Stimulated activated CD4-positive, alpha-beta T cell treated with anti-CD3 and anti-CD28 coated beads, Interleukin-4, amount 100 ng/mL, for 48 hours (primary cell): ENCODE results near the gene ACSS1.

ENCODE experiments used
- DNase-seq, 2 donors: peaks; one replicate each; pipeline ENCODE4 v3.0.0-alpha.2; 2020; ENCODE audit warnings: low read depth in 2 of 2

Gene ACSS1

DNA sequence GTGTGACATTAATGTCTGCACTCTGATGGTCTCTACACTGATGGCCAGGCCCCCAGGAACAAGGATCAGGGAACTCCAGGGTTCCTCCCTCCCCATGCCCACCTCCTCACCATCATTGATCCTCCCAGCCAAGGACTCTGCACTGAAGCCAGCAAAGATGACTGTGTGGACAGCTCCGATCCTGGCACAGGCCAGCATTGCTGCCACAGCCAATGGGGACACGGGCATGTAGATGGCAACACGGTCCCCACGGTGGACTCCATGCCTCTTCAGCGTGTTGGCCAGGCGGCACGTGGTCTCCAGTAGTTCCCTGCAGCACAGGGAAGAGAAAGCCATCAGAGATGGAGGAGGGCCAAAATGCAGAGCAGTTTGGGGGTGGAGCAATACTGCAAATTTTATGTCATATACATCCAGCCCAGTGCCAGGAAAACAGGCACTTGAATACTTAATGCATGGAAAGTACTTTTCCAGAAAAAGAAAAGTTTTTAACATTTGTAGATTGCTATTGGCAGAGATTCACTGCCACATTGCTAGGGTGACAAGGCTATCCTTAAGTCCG, 27.2 kb downstream of the ACSS1 start:
- DNase-seq, result no peak

DNA sequence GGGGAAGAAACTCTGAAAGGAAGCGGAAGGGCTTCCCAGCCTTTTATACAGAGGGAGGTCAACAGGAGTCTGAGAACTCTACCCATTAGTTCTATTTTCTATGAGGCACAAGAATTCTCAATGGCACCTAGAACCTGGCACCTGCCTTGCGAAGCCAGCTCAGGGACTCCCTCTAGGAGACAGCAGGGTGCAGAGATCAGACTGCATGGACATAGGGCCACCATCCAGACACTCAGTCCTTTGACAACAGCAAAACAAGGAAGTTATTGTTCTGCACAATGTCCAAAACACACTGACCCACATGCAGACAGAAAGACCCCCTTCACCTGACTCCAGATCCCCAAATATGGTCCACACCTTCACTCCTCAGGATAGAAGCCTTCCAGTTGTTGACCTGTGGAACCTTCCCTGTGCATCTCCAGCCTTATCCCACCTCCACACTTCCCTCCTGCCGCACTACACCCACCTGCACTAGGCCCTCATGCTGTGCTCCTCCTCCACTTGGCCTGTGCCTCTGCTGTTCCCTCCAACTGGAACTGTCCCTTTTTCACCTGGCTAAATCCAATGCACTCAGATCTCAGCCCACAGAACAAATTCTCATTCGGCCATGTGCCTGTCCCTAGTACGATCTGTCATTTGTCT, 27.8 kb downstream of the ACSS1 start:
- no peak for DNase-seq

DNA sequence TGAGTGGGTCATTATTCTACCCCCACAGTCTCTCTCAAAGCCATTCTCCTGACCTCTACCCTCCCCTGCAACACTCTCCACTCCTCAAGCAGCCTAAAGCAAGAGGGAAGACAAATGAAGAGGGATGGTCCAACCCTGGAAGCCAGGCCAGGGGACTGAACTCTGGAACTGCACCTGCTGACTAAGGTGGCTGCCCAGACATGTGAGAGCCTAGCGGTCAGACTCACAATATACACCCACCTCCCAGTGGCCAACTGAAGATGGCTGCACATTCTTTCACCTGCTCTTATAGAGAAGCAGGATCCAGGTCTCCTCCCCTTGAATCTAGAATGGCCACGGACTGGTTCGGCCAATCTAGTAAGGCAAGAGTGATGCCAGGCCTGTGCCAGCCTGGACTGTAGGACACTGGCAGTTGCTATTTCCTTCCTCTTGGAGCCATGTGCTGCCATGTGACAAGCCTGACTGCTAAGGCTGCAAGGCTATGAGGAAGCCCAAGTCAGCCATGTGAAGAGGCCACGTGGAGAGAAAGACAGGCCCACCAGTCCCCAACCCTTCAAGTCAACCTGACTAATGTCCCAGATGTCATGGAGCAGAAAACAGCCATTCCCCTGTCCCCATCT, 31.8 kb downstream of the ACSS1 start:
- no peak for DNase-seq

DNA sequence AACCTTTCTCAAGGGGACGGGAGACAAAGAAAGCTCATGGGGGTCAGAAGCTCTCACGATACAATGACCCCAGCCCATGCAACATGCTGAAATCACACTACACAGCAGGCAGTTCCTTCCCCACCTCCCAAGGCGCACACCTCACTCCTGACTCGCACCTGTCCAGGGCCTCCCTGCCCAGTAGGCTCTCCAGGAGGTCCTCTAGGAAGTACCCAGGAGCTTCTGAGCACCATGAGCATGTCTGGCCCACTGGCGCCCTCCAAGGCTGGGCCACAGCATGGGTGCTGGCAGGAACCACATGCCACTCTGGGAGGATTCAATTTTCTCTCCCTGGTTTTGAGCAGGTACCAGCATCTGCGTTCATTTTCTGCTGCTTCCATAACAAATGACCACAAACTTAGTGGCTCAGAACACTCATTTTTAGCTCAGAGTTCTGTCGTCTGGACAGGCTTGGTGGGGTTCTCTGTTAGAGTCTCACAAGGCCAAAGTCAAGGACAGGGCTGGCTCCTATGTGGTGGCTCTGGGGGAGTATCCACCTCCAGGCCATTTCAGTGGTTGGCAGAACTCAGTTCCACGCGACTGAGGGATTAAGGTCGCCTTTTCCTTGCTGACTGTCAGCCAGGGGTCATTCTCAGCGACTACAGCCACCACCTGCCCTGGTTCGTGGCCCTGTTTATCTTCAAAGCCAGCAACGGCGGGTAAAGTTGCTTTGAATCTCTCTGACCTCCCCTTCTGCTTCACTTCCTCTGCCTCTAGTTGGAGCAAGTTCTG, 32.7 kb downstream of the ACSS1 start:
- no peak for DNase-seq

DNA sequence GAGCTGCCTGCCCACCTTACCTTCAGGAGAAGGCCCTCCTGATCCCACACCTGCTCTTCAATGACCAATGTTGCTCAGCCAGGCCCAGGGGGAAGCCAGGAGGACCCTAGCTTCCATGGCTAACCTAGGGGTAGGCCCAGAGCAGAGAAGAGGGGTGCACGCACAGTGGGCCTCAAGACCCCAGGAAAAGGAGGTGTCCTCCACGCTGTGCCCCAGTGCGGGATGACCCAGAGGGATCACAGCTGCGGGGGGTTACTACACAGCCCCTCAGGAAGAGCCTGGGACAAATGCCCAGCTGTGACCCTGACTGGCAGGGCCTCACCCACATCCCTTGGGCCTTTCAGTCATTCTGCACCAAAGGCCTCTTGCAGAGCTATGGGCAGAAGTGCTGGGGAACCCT, 33.8 kb downstream of the ACSS1 start:
- no peak for DNase-seq

DNA sequence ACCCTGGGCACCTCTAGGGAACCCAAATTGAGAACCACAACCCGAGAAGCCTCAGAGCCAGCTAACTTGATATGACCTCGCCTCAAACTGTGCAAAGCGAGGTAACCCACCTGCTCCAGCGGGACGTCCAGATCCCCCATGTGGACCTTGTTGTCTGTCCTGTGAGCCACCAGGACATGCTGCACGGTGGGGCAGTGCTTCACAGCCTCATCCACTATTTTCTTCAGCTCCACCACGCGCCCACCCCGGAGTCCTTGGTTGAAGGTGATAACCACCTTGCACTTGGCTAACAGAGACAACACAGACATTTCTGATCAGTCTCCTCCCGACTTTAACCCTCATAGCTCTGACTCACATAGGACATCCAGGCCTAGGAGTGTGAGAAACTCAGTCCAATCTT, 34.6 kb downstream of the ACSS1 start:
- no peak for DNase-seq

DNA sequence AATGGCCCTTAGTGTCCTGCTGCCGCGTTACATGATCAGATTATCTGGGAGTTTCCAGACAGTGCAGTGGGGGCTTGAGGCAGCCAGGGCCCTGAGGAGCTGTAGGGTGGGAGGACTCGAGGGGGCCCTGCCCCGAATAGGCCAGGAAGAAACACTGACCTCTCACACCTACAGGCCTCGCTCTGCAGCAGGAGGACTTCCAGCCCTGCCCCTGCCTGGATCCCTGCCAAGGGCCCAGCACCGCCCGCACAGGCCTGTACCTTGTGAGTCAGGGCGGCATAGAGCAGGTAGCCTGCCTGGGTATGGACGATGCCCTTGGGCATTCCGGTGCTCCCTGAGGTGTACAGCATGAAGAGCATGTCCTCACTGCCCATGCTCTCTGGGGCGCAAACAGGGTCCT, 35.3 kb downstream of the ACSS1 start:
- no peak for DNase-seq

DNA sequence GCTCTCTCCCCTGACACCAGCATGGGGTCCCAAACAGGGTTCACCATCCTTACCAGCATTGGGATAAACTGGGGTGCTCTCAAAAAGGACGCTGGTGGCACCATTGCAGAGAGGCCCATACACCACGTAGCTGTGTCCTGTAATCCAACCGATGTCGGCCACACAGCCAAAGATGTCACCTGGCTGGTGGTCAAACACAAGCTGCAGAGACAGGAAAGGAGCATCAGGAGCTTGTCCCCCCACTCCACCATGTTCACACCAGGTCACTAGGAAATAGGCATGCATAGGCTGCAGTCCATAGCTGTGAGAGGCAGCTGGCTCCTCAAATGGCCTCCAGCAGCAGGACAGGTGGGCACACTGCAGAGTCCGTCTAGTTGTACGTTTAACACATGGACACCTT, 36.6 kb downstream of the ACSS1 start:
- no peak for DNase-seq

DNA sequence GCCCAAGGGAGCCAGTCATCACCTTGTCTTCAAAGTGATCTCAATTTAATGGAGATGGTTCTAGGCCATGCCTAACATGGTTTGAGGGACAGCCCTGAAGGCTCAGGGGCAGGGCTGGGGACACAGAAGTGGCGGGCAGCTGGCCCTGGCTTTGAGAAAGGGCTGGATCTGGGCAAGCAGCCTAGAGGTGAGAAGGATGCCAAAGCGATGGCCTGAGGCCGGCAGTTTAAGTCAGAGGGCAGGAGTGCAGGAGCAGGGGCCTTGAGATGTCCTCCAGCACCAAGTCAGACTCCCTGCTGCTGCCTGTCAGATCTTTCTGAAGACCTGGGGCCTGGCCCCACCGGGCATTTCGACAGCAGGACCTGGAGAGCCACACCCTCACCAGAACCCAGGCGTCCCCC, 37.0 kb downstream of the ACSS1 start:
- DNase-seq, result no peak

DNA sequence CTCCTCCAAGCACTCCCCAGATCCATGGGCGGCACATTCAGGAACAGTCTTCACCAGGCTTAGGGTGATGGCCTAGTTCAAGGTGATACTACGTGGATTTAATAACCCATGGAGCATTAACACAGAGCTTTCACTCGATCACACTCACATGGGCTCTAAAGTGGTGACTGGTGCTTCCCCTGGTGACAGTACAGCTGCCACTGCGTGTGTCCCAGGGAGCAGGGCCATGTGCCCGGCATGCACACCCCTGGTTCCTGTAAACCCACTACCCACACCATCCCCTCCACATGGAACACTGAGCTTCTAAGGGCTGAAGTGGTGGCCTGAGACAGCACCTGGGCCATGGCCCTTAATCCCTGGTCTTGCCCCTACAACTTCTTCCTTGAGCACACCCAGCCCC, 37.6 kb downstream of the ACSS1 start:
- DNase-seq, result no peak

DNA sequence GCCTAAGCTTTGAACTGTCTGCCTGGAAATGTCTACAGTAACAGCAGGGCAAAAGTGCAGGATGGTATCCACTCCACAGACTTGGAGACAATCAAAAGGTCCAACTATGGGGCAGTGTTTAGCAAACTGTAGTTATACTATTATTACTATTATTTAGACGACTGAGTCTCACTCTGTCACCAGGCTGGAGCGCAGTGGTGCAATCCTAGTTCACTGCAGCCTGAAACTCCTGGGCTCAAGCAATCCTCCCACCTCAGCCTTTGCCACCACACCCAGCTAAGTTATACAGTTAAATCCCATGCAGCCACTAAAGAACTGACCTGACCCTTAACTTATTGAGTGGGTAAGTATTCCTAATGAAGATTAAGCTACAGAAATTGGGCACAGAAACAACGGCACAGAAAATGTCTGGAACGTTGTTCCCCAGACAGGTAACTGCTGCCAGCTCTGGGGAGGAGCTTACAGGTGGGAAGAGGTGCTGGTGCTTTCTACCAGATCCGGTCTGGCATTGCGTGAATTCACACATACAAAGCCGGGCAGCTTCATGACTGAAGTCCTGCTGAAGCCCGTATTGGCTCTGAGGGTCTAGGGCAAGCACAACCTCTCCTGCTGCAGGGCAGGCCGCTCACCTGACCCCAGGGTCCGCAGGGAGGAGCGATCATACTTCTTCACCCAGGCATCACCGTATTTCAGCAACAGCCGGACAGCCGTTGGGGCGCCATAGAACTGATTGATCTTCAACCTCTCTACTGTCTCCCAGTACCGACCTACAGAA, 38.4 kb downstream of the ACSS1 start:
- no peak for DNase-seq

DNA sequence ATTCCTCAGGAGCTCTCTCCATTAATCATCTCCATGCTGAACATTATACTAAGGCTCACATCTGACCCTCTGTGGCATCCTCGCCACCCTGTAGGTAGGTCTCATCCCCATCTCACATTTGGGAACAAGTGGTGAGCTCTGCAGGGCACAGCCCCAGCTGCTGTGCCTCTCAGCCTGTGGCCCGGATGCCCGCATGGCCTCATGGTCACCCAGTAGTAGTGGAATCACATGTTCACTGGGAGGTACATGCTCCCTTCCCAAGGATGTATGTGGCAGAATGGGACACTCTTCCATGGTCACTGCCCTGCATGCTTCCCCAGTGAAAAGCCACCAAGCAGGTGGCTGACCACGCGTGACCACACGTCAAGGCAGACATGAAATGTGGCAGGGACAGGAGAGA, 39.1 kb downstream of the ACSS1 start:
- DNase-seq, result no peak

DNA sequence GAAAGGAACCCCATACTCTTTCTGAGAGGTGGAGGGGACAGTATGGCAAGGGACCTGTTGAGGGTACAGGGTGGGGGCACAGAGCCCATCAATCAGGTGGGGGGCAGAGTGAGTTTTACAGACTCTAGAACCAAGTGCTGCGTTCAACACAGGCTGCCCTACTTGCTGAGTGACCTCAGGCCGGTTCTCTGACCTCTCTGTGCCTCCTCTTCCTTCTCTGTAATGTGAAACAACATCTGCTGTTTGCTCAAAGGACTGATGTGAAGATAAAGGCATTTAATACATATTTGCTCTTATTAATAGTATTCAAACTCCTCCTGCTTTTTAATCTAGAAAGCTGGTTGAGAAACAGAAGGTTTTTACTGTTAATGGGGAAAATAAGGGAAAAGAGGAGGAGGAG, 39.5 kb downstream of the ACSS1 start:
- no peak for DNase-seq

DNA sequence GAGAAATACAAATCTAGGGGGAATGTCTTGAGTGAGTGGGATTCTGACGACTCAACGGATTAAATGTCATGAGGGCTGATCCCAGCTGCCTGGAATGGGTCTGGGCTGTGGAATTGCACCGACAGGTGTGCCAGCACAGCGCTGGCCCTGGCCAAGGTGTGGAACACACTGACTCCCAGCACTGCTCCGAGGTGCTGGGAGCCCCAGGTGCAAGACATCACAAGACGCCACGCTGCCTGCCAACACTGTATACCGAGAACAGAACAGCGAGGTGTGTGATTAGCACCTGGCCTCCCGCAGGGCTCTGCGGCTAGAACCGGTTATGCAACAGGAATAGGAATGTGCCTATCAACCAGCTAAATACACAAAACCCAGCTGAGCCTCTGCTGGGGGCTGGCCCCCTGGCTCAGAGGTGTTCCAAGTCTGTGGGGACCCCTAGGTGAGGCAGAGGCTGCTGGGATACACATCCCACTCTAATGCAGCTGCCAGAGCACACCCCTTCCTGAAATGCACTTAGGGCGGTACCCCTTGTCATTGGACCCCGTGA, 40.6 kb downstream of the ACSS1 start:
- no peak for DNase-seq

DNA sequence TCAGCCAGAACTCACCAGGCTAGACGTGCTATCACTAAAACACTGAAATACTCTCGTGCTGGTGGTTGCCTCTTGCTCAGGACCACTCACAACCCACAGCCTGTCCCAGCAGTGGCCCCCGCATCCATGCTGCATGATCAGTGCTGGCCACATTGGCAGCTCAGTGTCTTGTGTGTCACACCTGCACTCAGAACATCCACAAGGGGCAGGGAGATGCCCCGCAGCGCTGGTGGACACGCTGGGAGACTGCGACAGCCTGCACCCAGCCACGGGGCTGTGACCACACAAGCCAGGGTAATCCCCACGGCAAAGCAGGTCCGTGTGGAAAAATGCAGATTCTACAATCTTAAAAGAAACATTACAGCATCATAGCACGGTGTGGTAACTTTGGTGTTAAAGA, 41.5 kb downstream of the ACSS1 start:
- no peak for DNase-seq

DNA sequence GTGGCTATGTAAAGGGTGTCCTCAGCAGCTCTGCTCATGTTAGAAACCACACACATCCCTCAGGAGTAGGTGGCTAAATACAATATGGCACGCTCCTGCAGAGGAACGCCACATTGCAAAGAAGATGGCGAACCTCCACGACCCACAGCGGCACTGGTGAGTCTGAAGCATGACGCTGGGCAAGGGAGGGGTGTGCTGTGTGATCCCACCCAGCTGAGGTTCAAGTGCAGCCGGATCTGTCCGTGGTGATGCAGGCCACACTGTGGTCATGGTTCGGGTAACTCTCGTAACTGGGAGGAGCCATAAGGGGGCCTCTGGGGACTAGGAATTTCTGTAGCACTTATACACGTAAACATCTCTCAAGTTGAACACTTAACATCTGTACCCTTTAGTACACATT, 42.0 kb downstream of the ACSS1 start:
- DNase-seq, result no peak

DNA sequence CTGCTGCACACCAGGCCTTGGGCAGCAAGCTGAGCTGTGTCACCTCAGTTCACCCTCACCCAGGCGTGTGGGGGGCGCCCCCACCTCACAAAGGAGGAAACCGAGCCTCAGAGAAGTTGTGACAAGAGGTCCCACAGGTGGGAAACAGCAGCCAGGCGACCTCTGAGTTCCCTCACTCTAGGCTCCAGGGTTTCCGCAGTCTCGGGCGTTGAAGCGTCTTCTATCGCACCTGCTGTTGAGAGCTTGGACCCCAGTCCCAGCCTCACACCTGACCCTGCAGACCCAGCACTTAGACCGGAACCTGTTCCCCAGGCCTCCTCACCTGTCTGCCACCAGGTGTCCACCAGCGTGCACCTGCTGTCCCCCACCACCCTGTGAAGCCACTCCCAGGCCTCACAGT, 43.1 kb downstream of the ACSS1 start:
- no peak for DNase-seq

DNA sequence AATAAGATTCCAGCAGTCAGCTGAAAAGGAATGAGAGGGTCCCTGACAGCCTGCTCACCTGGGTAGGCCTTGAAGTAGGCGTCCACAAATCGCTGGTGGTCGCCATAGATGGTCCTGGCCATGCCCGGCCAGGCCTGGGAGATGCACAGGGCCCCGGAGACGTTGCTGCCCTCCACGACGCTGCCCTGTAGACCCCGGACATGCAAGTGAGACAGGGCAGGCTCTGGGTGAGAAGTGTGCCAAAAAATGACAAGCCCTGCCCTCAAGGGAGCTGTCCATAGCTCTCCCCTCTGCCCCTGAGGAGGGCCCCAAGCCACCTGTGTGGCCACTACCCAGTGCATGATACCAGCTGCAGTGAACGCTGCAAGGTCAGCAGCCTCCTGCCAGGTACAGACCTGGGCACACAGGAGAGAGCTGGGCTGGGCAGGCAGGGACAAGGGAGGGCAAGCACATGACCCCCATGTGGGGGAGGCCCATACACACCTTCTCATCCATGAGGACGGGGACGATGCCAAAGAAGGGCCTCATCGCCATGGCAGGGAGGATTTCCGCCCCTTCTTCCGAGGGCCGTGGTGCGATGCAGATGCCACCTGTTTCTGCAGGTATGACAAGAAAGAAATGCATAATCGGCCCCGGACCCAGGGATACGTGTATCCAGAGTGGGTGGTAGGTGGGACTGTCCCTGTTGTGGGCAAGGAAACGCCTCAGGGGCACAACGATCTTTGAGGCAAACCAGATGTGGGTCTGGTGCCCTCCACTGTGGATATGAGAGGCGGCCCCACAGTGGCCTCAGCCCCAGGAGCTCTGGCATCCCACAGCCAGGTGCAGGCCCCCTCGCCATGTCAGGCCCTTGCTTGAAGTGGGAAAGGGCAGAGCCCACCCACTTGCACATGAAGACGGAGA, 44.2 kb downstream of the ACSS1 start:
- no peak for DNase-seq

DNA sequence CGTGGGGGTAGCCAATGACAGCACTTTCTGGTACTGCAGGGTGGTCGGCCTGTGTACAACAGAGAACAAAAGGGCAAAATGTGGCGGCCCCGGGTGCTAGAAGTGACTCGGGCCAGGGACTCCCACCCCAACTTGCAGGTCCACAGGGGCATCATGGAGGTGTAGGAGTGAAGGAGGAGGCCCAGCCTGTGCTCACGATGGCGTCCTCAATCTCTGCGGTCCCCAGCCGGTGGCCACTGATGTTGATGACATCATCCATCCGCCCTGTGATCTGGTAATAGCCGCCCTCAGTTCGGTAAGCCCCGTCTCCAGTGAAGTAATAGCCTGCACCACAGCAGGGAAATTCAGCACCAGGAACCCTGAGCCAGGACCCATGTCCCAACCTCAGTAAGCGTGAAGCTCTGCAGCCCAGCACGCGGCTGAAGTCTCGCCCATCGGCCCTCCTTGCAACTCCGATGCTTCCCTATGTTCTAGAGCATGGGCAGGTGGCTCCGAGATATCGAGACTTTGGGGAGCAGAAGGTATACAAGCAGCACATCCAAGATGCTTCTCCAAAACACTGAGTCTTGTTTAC, 45.2 kb downstream of the ACSS1 start:
- DNase-seq, result no peak

DNA sequence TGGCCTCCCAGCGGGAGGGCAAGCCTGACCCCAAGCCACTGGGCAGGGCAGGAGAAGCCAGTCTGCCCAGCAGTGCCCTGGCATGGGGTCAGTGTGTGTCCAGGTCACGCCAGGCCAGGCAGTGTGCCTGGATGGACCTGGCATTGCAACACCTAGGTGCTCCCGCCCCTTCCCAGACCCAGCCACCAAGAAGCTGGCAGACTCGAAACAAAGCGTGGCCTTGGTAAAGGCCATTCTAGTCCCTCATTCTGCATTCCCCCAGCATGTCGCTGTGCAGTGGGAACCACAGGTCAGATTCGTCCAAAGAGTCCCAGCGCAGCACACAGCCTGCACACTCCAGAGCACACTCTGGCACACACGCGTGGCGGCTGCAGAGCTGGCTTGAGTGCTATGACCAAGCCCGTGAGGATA, 46.1 kb downstream of the ACSS1 start:
- no peak for DNase-seq

DNA sequence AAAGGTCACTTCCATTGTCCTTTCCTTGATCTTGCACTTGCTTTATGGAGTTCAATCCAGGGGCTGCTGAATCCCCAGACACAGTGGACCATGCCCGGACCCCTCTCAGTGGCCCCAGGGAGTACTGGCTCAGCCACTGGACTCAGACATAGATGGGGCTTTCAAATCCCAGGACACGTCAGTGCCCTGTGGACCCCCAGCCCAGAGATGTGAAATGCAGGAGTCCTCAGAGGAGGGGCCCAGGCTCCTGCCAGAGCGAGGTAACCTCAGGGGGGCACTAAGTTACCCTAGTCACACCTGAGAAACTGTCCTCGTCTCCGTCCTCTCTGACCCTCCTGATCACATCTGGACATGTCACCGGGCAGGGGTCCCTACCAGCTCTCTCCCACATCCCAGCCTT, 46.7 kb downstream of the ACSS1 start:
- no peak for DNase-seq
